Chondrocyte (in vitro differentiated cells): ENCODE data around the gene NPIPA5. TPM values are rescaled to one million over a fixed set of nuclear protein-coding genes. Genes with fewer than 3 reads are reported as not detected.
"Not testable (repeated sequence)": the region's sequence is repeated elsewhere in the genome, so short reads cannot be mapped to it uniquely, and the experiment has no call there.

Source experiments
- DNase-seq: peaks from one replicate; pipeline ENCODE4 v3.0.0; 2021; ENCODE audit warnings: mixed read lengths, low spot score
- H3K27ac Mint-ChIP-seq: one replicate; pipeline ENCODE4 v1.8.0; 2021; ENCODE audit warnings: mild to moderate bottlenecking, moderate library complexity, mixed read lengths; ENCODE audit not compliant: unreplicated experiment
- H3K27me3 Mint-ChIP-seq: 2 replicates; pipeline ENCODE4 v1.8.0; 2021; ENCODE audit warnings: low read depth, mixed read lengths
- H3K36me3 Mint-ChIP-seq: 2 replicates; pipeline ENCODE4 v1.8.0; 2021; ENCODE audit warnings: low read depth, mixed read lengths
- H3K4me1 Mint-ChIP-seq: 2 replicates; pipeline ENCODE4 v1.8.0; 2021; ENCODE audit warnings: low read depth, mild to moderate bottlenecking, mixed read lengths
- H3K4me3 Mint-ChIP-seq: one replicate; pipeline ENCODE4 v1.8.0; 2021; ENCODE audit warnings: mild to moderate bottlenecking, moderate library complexity, mixed read lengths; ENCODE audit not compliant: unreplicated experiment
- H3K9me3 Mint-ChIP-seq: 2 replicates; pipeline ENCODE4 v1.8.0; 2021; ENCODE audit warnings: low read depth, mixed read lengths
- total RNA-seq: library from RNA; stranded (reverse); gene quantifications from 3 replicates; pipeline ENCODE4 v1.2.1, GENCODE V29; 2021
- TF ChIP-seq, protein P1 (sequence below): fragments of 200-600 bp; sonication (generic); IDR thresholded peaks from 2 replicates; pipeline ENCODE4 v1.5.0; 2021; ENCODE audit warnings: antibody characterized with exemption, mild to moderate bottlenecking, moderate library complexity

The NPIPA5 gene
- total RNA-seq, 1 donor from 2014 or later, result 7.7 TPM

DNA sequence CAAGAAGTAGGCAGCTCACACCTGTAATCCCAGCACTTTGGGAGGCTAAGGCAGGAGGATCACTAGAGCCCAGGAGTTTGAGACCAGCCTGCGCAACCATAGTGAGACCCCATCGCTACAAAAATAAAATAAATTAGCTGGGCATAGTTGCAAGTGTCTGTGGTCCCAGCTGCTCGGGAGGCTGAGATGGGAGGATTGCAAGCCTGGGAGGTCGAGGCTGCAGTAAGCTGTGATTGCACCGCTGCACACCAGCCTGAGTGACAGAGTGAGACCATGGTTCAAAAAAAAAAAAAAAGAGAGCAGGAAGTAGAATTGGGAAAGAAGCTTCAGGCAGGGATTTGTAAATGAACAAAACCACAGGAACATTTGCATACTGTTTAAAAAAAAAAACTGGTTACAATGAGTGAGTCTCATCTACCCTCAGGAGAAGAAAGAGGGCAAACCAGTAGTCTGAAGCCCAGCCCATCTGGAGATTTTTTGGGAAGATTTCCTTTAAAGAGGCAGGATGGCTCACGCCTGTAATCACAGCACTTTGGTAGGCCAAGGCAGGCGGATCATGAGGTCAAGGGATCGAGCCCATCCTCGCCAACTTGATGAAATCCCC, 25.4 kb upstream of the NPIPA5 start:
- Mint-ChIP-seq H3K4me3 (no peak overlapping the region), H3K27ac (no peak overlapping the region), H3K27me3 (no peaks in the 10 kb centered on the region), H3K9me3 (no peaks in the 10 kb centered on the region), H3K4me1 (no peaks in the 10 kb centered on the region), H3K36me3 (no peaks in the 10 kb centered on the region)
- DNase-seq, result no peak
- TF ChIP-seq, protein P1, sequence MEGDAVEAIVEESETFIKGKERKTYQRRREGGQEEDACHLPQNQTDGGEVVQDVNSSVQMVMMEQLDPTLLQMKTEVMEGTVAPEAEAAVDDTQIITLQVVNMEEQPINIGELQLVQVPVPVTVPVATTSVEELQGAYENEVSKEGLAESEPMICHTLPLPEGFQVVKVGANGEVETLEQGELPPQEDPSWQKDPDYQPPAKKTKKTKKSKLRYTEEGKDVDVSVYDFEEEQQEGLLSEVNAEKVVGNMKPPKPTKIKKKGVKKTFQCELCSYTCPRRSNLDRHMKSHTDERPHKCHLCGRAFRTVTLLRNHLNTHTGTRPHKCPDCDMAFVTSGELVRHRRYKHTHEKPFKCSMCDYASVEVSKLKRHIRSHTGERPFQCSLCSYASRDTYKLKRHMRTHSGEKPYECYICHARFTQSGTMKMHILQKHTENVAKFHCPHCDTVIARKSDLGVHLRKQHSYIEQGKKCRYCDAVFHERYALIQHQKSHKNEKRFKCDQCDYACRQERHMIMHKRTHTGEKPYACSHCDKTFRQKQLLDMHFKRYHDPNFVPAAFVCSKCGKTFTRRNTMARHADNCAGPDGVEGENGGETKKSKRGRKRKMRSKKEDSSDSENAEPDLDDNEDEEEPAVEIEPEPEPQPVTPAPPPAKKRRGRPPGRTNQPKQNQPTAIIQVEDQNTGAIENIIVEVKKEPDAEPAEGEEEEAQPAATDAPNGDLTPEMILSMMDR, result no peak

DNA sequence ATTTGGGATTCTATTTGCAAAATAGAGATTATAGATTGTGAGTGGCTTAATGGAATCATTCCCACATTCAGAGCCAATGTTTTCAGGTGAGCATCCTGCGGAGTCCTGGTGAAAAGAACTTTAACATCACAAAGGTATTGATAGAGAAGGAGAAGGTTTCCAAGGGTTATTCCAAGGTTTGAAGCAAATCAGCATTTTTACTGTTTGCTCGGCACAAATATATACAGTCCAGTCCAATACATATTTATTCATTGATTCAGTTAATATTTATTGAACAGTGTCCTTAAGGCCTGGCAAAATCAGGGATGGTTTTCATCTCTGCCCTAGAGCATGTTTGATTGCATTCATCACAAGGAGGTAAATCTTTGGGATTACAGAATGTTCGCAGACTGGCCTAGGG, 23.9 kb upstream of the NPIPA5 start:
- TF ChIP-seq, protein P1, result no peak
- Mint-ChIP-seq H3K27ac (no peak overlapping the region), H3K4me3 (no peak overlapping the region), H3K36me3 (no peaks in the 10 kb centered on the region), H3K9me3 (no peaks in the 10 kb centered on the region), H3K27me3 (no peaks in the 10 kb centered on the region), H3K4me1 (no peaks in the 10 kb centered on the region)
- DNase-seq, result no peak

DNA sequence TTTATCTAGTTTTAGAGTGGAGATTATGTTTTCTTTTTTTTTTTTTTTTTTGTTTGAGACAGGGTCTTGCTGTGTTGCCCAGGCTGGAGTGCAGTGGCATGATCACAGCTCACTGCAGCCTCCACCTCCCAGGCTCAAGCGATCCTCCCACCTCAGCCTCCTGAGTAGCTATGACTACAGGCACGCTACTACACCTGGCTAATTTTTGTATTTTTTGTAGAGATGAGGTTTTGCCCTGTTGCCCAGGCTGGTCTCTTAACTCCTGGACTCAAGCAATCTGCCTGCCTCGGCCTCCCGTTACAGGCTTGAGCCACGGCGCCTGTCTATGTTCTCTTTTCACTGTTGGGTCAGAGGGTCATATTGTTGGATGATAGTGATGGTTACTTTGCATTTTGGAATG, 22.2 kb upstream of the NPIPA5 start:
- not testable (repeated sequence) for H3K9me3 Mint-ChIP-seq, H3K27me3 Mint-ChIP-seq, H3K27ac Mint-ChIP-seq, H3K4me1 Mint-ChIP-seq, H3K4me3 Mint-ChIP-seq, H3K36me3 Mint-ChIP-seq, DNase-seq

DNA sequence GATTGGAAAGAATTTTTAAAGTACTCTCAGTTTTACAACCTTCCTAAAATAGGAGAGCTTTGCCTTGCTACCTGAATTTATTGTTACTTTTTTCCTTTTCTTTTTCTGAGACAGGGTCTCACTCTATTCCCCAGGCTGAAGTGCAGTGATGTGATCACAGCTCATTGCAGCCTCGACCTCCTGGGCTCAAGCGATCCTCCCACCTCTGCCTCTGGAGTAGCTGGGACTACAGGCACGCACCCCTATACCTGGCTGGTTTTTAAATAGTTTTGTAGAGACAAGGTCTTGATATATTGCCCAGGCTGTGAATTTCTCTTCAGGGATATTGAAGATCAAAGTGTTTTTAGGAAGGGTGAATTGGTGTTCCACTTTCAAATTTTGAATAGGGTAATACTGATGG, 21.2 kb upstream of the NPIPA5 start:
- H3K27me3 Mint-ChIP-seq, result no peaks in the 10 kb centered on the region
- no peak overlapping the region for H3K27ac Mint-ChIP-seq
- no peaks in the 10 kb centered on the region for H3K4me1 Mint-ChIP-seq
- H3K4me3 Mint-ChIP-seq, result no peak overlapping the region
- no peaks in the 10 kb centered on the region for H3K36me3 Mint-ChIP-seq
- TF ChIP-seq, protein P1, result no peak
- DNase-seq, result no peak
- H3K9me3 Mint-ChIP-seq, result no peaks in the 10 kb centered on the region

DNA sequence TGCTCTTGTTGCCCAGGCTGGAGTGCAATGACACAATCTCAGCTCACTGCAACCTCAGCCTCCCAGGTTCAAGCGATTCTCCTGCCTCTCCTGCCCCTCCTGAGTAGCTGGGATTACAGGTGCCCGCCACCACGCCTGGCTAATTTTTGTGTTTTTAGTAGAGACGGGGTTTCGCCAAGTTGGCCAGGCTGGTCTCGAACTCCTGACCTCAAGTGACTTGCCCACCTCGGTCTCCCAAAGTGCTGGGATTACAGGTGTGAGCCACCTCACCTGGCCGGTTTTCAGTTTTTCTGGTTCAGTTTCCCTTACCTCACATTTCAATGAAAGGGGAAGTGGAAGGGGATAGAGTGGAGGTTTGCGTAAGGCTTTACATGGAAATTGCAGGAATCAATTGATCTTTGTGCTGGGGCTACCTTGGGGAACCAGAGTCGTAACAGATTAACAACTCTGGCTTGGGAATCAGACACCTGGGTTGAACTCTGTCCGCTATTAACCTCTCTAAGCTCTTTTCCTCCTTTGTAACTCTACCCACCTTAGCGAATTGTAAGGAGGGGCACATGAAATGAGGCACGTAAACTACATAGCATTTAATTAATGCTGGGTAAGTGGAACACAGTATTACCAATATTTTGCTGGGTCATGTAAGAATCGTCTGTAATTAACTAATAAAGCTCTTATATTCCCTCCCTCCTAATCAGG, 20.7 kb upstream of the NPIPA5 start:
- TF ChIP-seq, protein P1, result no peak
- no peak for DNase-seq

More for the DNA sequence above, 20.7 kb upstream of the NPIPA5 start:
- H3K4me3 Mint-ChIP-seq, result no peak overlapping the region
- no peaks in the 10 kb centered on the region for H3K36me3 Mint-ChIP-seq
- no peak overlapping the region for H3K27ac Mint-ChIP-seq
- H3K9me3 Mint-ChIP-seq, result no peaks in the 10 kb centered on the region
- H3K4me1 Mint-ChIP-seq, result no peaks in the 10 kb centered on the region
- no peaks in the 10 kb centered on the region for H3K27me3 Mint-ChIP-seq
